ENCODE results near the gene WDR73.

GRCh38 chr15:84657748-84658079 is 3.6 kb upstream of the WDR73 start:
- no peak for TF ChIP-seq CTCF (conservative IDR thresholded peaks at IDR 0.05; ENCODE audit: low read depth, low read length)
- TF ChIP-seq EZH2 (IDR thresholded peaks at IDR 0.05; ENCODE audit: borderline replicate concordance, low read depth, low read length, poor library complexity, severe bottlenecking): no peak
